Muscle layer of duodenum (tissue), 2 donors: ENCODE data around the gene BATF2.
"Not testable (repeated sequence)": the region's sequence is repeated elsewhere in the genome, so short reads cannot be mapped to it uniquely, and the experiment has no call there.

Experiments used
- H3K27ac ChIP-seq: one replicate; pipeline ENCODE4 v1.7.0; 2013; ENCODE audit warnings: mild to moderate bottlenecking, low read length
- H3K27me3 ChIP-seq: one replicate; pipeline ENCODE4 v1.7.0; 2013; ENCODE audit warnings: low read depth, mild to moderate bottlenecking, control low read depth, low read length
- H3K36me3 ChIP-seq, 2 donors: one replicate each; pipeline ENCODE4 v1.7.0; 2013; ENCODE audit warnings: low read length in 2 of 2, control low read depth in 1 of 2, mild to moderate bottlenecking in 1 of 2; ENCODE audit not compliant: insufficient read depth in 2 of 2, control insufficient read depth in 1 of 2
- H3K4me1 ChIP-seq, 2 donors: one replicate each; pipeline ENCODE4 v1.7.0; 2013; ENCODE audit warnings: low read length in 2 of 2, mild to moderate bottlenecking in 2 of 2, control low read depth in 1 of 2, moderate library complexity in 1 of 2; ENCODE audit not compliant: insufficient read depth in 2 of 2, control insufficient read depth in 1 of 2
- H3K4me3 ChIP-seq, 2 donors: one replicate each; pipeline ENCODE4 v1.7.0; 2013; ENCODE audit warnings: low read length in 2 of 2, low read depth in 1 of 2, mild to moderate bottlenecking in 1 of 2
- H3K9me3 ChIP-seq, 2 donors: one replicate each; pipeline ENCODE4 v1.7.0; 2013; ENCODE audit warnings: low read length in 2 of 2, control low read depth in 1 of 2, mild to moderate bottlenecking in 1 of 2; ENCODE audit not compliant: control insufficient read depth in 1 of 2
- donor health status: healthy.

The BATF2 gene

GRCh38 chr11:65027213-65028067 is 30.7 kb upstream of the BATF2 start, which contains the start of gene SNX15:
TSS of gene SNX15 (plus strand) at chr11:65027439. CDS start at chr11:65027538, 99 bp downstream.
- Histone ChIP-seq H3K27ac (peak within 1 kb of the TSS; percentile 93), H3K9me3 (no peaks in the 10 kb centered on the region), H3K27me3 (no peaks in the 10 kb centered on the region), H3K4me3 (peak within 1 kb of the TSS; percentile 77 to 84), H3K4me1 (peaks cover 5 to 11% of the 10 kb centered on the region in 2 donors), H3K36me3 (peaks cover 4 to 14% of the 10 kb centered on the region in 2 donors)

- no peaks in the 10 kb centered on the region for H3K27me3 ChIP-seq
- H3K9me3 ChIP-seq: no peaks in the 10 kb centered on the region
- H3K4me1 ChIP-seq: peaks cover 5 to 11% of the 10 kb centered on the region in 2 donors
- peak overlapping the region; percentile 77 to 84 for H3K4me3 ChIP-seq
- peaks cover 0 to 14% of the 10 kb centered on the region in 2 donors for H3K36me3 ChIP-seq
- H3K27ac ChIP-seq: peak overlapping the region; percentile 93
These were observed 30.0 kb upstream of the BATF2 start for GRCh38 chr11:65026810-65027209.

GRCh38 chr11:65023502-65023901 is 26.7 kb upstream of the BATF2 start:
- not testable (repeated sequence) for H3K9me3 ChIP-seq, H3K4me3 ChIP-seq, H3K27me3 ChIP-seq, H3K4me1 ChIP-seq, H3K27ac ChIP-seq
- H3K36me3 ChIP-seq: peaks cover 4 to 29% of the 10 kb centered on the region in 2 donors

GRCh38 chr11:65021509-65021908 is 24.7 kb upstream of the BATF2 start:
- H3K27ac ChIP-seq: no peak overlapping the region
- no peaks in the 10 kb centered on the region for H3K4me1 ChIP-seq
- no peaks in the 10 kb centered on the region for H3K9me3 ChIP-seq
- H3K4me3 ChIP-seq: no peak overlapping the region
- H3K36me3 ChIP-seq: peaks cover 9 to 39% of the 10 kb centered on the region in 2 donors
- H3K27me3 ChIP-seq: no peaks in the 10 kb centered on the region

GRCh38 chr11:65021003-65021402 is 24.2 kb upstream of the BATF2 start:
- no peaks in the 10 kb centered on the region for H3K27me3 ChIP-seq
- H3K4me3 ChIP-seq: no peak overlapping the region
- H3K36me3 ChIP-seq: peaks cover 9 to 39% of the 10 kb centered on the region in 2 donors
- H3K4me1 ChIP-seq: no peaks in the 10 kb centered on the region
- H3K27ac ChIP-seq: no peak overlapping the region
- no peaks in the 10 kb centered on the region for H3K9me3 ChIP-seq

DNA sequence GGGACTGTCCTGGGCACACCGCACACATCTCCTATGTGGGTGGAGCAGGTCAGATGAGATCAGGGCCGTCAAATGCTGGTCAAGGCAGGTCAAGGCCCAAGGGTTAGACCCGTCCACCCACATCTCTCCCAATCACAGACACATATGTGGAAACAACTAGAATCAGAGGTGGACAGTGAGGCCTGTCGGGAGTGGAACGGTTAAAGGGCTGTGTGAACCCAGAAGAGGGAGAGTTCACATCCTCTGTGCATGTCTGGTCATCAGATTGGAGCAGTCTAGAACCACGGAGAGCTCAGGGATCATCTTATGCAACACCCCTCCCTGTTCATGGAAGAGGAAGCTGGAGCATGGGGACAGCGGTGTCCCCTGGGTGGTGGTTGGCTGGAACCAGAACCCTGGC is 23.1 kb upstream of the BATF2 start:
- peaks cover 9 to 39% of the 10 kb centered on the region in 2 donors for H3K36me3 ChIP-seq
- no peak overlapping the region for H3K27ac ChIP-seq
- peaks cover 0 to 10% of the 10 kb centered on the region in 2 donors for H3K4me1 ChIP-seq
- no peaks in the 10 kb centered on the region for H3K27me3 ChIP-seq
- no peak overlapping the region for H3K4me3 ChIP-seq
- H3K9me3 ChIP-seq: no peaks in the 10 kb centered on the region

GRCh38 chr11:65017937-65018336 is 21.2 kb upstream of the BATF2 start:
- Histone ChIP-seq H3K27ac (no peak overlapping the region), H3K4me1 (peaks cover 5 to 16% of the 10 kb centered on the region in 2 donors), H3K9me3 (no peaks in the 10 kb centered on the region), H3K4me3 (no peak overlapping the region), H3K36me3 (peaks cover 9 to 39% of the 10 kb centered on the region in 2 donors), H3K27me3 (no peaks in the 10 kb centered on the region)

DNA sequence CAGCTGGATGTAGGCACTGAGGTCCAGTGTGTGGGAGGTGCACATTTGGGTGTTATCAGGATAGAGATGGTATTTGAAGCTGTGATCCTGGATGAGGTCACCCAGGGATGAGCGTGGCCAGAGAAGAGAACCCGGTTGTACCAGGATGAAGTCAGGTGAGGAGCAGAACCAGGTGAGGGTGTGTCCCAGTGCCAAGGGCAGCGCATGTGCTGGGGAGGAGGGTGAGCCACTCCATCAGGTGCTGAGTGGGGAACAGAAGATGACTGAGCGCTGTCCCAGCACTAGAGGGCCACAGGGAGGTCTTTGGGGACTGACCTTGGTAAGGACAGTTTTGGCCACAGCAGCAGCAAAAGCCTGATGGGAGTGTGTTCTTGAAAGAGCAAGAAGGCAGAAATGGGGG is 19.9 kb upstream of the BATF2 start:
- no peak overlapping the region for H3K27ac ChIP-seq

DNA sequence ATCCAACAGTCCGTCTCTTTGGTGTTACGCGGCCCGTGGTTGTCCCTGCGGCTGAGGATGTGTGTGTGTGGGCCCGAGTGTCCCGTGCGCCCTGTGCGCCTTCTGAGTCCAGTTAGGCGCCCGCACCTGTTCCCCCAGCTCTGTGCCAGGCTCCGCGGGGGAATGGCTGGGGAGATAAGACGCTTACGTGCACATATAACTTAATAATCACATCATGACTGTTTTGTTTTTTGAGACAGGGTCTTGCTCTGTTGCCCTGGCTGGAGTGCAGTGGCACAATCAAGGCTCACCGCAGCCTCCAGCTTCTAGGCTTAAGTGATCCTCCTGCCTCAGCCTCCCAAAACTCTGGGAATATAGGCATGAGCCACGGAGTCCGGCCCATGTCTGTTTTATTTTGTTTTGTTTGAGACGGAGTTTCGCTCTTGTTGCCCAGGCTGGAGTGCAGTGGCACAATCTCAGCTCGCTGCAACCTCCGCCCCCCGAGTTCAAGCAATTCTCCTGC is 18.0 kb upstream of the BATF2 start:
- H3K4me3 ChIP-seq: peak overlapping the region; percentile 66 to 72
- no peaks in the 10 kb centered on the region for H3K27me3 ChIP-seq
- H3K9me3 ChIP-seq: no peaks in the 10 kb centered on the region

More for the DNA sequence above, 19.9 kb upstream of the BATF2 start:
- Histone ChIP-seq H3K27me3 (no peaks in the 10 kb centered on the region), H3K4me1 (peaks cover 6 to 16% of the 10 kb centered on the region in 2 donors), H3K9me3 (no peaks in the 10 kb centered on the region), H3K36me3 (peaks cover 9 to 31% of the 10 kb centered on the region in 2 donors), H3K4me3 (no peak overlapping the region)

DNA sequence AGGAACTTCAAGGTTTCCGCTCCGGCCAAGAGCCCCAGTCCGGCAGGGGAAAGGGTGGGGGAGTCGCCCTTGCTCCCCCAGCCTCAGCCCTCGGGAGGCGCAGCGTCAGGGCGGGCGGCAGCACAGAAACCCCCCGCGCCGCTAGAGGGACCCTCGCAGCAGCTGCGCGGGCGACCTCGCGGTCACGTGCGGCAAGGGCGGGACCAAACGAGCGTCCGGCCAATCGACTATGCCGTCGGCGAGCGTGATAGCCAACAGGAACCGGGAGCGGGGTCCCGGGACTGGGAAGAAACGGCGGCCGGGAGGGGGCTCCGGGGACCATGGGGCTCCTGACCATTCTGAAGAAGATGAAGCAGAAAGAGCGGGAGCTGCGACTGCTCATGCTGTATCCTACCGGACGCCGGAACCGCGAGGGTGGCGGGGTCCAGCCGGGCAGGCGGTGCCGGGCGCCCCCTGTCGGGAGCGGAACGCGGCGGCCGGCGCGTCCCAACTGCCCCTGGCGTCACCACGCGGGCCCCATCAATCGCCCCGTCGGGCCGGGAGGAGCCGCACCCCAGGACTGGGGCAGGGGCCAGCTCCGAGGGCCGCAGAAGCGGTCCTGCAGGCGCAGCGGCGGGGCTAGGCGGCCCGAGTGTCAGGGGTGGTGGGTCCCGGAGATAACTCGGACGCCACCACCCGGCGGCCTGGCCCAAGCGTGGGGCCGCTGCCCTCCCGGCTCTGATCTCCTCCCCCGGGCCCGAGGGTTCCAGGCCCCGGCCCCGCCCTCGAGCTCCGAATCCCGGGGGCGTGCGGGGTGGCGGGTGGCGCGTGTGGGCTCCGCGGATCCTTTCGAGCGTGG is 17.3 kb upstream of the BATF2 start, which contains the start of gene ARL2:
ARL2 (plus strand) TSS at position 273 of the 838 bp plus-strand sequence; CDS start at position 321, 48 bp downstream.
- Histone ChIP-seq H3K27me3 (no peaks in the 10 kb centered on the region), H3K9me3 (no peaks in the 10 kb centered on the region), H3K36me3 (peaks cover 9 to 15% of the 10 kb centered on the region in 2 donors), H3K27ac (peak within 1 kb of the TSS; percentile 93), H3K4me3 (peak within 1 kb of the TSS; percentile 66 to 72), H3K4me1 (peaks cover 6 to 16% of the 10 kb centered on the region in 2 donors)

More for the DNA sequence above, 18.0 kb upstream of the BATF2 start:
- Histone ChIP-seq H3K4me1 (peaks cover 6 to 16% of the 10 kb centered on the region in 2 donors), H3K36me3 (peaks cover 9 to 17% of the 10 kb centered on the region in 2 donors), H3K27ac (peak overlapping the region; percentile 93)
